Measurements from ENCODE around the gene EVA1B.

DNA sequence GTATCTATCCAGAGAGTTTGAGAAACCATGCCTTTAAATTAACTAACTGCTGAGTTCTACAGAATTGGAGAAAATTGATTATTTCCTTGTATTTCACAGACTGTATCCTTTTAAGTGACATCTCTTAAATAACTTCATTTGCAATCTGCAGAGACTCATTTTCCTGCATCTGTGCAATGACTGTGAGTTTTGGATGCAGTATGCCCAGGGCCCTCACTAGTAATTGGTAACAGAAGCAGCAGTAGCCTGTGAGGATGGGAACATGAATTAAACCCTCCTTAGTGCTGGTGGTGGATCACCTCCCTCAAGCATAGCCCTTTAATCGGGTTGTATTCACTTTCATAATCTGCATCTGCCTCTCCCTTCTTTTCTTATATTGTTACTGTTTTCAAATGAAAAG lies 38.9 kb downstream of the EVA1B start:
- TF ChIP-seq, protein P1, sequence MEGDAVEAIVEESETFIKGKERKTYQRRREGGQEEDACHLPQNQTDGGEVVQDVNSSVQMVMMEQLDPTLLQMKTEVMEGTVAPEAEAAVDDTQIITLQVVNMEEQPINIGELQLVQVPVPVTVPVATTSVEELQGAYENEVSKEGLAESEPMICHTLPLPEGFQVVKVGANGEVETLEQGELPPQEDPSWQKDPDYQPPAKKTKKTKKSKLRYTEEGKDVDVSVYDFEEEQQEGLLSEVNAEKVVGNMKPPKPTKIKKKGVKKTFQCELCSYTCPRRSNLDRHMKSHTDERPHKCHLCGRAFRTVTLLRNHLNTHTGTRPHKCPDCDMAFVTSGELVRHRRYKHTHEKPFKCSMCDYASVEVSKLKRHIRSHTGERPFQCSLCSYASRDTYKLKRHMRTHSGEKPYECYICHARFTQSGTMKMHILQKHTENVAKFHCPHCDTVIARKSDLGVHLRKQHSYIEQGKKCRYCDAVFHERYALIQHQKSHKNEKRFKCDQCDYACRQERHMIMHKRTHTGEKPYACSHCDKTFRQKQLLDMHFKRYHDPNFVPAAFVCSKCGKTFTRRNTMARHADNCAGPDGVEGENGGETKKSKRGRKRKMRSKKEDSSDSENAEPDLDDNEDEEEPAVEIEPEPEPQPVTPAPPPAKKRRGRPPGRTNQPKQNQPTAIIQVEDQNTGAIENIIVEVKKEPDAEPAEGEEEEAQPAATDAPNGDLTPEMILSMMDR (IDR thresholded peaks at IDR 0.05; ENCODE audit: extremely low read depth in 1 of 2, insufficient read depth in 1 of 2, low read depth in 1 of 2, low read length in 2 of 2), result no peak
- TF ChIP-seq POLR2A (IDR thresholded peaks at IDR 0.05; ENCODE audit: low read depth, low read length), result no peak

Data from endothelial cell of umbilical vein (primary cell).